ENCODE data around the gene CNTNAP3.
A peak's percentile ranks its signal among the peaks of the same experiment; 100 is the strongest.
"Not testable (repeated sequence)": the region's sequence is repeated elsewhere in the genome, so short reads cannot be mapped to it uniquely, and the experiment has no call there.

Gene CNTNAP3

GRCh38 chr9:39062966-39063365 lies 225.0 kb downstream of the CNTNAP3 start:
- not testable (repeated sequence) for DNase-seq

DNA sequence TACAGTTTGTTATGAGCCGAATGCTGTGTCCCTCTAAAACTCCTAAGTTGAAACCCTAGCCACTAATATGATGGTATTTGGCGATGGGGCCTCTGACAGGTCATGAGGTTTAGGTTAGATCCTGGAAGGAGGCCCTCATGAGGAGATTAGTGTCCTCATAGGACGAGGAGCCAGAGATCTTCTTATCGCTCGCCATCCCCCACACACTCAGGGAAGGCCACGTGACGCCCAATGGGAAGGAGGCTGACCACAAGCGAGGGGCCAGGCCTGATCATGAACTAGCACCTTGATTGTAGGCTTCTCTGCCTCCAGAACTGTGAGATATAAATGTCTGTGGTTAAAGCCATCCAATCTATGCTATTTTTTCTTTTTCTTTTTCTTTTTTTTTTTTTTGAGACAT lies 233.5 kb downstream of the CNTNAP3 start:
- not testable (repeated sequence) for DNase-seq

DNA sequence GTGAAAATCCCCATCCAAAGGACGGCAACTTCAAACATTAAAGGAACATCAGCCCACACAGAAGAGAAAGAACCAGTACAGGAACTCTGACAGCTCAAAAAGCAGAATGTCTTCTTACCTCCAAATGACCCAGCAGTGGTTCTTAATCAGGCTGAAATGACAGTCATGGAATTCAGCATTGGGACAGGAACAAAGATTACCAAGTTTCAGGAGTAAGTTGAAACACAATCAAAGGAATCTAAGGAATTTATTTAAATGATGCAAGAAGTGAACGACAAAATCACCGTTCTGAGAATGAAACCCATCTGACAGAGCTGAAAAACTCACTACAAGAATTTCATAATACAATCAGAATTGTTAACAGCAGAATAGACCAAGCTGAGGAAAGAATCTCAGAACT lies 241.1 kb downstream of the CNTNAP3 start:
- not testable (repeated sequence) for DNase-seq

GRCh38 chr9:39042352-39042803 lies 245.6 kb downstream of the CNTNAP3 start:
- DNase-seq: not testable (repeated sequence)

DNA sequence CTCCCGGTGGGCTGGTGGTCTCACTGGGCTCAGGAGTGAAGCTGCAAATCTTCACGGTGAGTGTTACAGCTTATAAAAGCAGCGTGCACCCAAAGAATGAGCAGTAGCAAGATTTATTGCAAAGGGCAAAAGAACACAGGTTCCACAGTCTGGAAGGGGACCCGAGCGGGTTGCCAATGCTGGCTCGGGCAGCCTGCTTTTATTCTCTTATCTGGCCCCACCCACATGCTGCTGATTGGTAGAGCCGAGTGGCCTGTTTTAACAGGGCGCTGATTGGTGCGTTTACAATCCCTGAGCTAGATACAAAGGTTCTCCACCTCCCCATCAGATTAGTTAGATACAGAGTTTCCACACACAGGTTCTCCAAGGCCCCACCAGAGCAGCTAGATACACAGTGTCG lies 246.2 kb downstream of the CNTNAP3 start:
- DNase-seq: not testable (repeated sequence)

- DNase-seq: not testable (repeated sequence)
These were observed 248.8 kb downstream of the CNTNAP3 start for GRCh38 chr9:39039148-39039547.

GRCh38 chr9:39038221-39038620 lies 249.7 kb downstream of the CNTNAP3 start:
- not testable (repeated sequence) for DNase-seq

GRCh38 chr9:39033849-39034248 lies 254.1 kb downstream of the CNTNAP3 start:
- not testable (repeated sequence) for DNase-seq

DNA sequence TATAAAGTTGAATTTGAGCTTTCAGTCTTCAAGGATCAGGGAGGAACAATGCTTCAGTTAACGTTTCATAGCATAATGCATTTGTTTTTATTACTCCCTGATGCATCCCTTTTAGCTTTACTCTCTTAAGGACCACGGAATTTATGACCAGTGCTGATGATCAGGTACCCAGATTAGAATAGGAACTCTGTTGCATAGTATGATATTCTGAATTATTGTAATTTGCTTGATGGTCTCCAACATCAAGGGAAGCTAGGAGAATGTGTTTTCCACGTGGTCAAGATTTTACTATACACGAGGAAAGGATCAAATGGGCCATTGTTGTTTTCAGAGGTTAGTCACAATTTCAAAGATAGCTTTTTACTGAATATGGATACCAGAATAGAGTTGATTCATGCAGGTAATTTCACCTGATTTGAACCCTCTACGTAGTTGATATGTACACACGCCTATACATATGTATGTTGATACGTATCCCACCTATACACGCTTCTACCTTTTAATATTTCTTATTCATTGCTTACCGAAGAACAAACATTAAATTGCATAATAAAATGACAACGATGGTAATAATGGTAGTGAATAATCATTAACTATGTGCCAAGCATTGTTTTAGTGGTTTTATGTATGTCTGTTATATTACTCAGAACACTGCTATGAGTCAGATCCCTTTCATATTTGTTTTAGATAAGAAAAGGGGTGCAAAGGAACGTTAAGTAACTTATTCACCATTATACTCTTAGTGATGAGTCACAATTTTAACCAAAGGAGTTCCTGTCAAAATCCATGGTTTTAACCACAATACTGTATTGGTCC lies 257.6 kb downstream of the CNTNAP3 start:
- peak; percentile 15 for DNase-seq

DNA sequence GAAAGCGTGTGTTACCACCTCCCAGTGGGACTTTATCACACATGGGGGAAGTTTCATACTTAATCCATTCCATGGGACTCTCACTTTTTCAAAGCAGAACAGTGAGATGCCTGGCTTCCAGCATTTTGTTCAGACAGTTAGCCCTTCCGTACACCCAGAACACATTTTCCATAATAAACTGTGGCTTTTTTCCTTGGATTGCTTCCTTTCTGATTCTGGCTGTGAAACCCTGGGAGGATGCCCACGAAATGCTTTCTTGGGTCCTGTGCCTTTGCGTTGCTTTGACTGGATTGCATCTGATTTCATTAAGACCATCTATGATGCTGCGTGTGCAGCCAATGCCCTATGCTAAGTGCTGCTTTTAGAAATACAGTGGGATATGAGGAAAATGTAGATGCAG lies 259.1 kb downstream of the CNTNAP3 start:
- DNase-seq: not testable (repeated sequence)

DNA sequence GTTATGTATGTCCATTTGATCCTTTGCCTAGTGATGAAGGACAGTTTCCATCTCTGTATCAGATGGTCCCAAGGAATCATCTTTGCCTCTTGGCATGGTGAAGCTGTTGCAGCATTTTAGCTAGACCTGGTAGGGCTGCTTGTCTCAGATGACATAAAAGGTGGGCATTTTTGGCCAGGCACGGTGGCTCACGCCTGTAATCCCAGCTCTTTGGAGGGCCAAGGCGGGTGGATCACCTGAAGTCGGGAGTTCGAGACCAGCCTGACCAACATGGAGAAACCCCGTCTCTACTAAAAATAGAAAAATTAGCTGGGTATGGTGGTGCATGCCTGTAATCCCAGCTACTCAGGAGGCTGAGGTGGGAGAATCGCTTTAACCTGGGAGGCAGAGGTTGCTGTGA lies 259.8 kb downstream of the CNTNAP3 start:
- DNase-seq: not testable (repeated sequence)

GRCh38 chr9:39025911-39026588 lies 261.9 kb downstream of the CNTNAP3 start:
- DNase-seq: not testable (repeated sequence)

Data from activated CD4-positive, alpha-beta T cell treated with anti-CD3 and anti-CD28 coated beads, Interleukin-2, Interleukin-6, amounts not matched to agents 100 ng/mL and 50 ng/mL, durations not matched to agents 16 hours and 8 hours (primary cell).